ENCODE data around the gene RPL18.
"Not testable (repeated sequence)": the region's sequence is repeated elsewhere in the genome, so short reads cannot be mapped to it uniquely, and the experiment has no call there.

RPL18 gene

GRCh38 chr19:48644839-48645619 lies 26.1 kb upstream of the RPL18 start:
- peak; percentile 84 for DNase-seq (ENCODE audit: low spot score)

GRCh38 chr19:48644355-48644754 lies 25.4 kb upstream of the RPL18 start:
- DNase-seq (ENCODE audit: low spot score): no peak

GRCh38 chr19:48642862-48643261 lies 23.9 kb upstream of the RPL18 start:
- DNase-seq (ENCODE audit: low spot score): no peak

GRCh38 chr19:48641850-48642249 lies 22.9 kb upstream of the RPL18 start:
- no peak for DNase-seq (ENCODE audit: low spot score)

GRCh38 chr19:48639483-48640375 lies 20.8 kb upstream of the RPL18 start:
- no peak for DNase-seq (ENCODE audit: low spot score)

GRCh38 chr19:48638831-48639381 lies 19.9 kb upstream of the RPL18 start:
- peak; percentile 43 for DNase-seq (ENCODE audit: low spot score)

- DNase-seq (ENCODE audit: low spot score): peak; percentile 95
Observed at GRCh38 chr19:48637948-48638830, 19.2 kb upstream of the RPL18 start.

GRCh38 chr19:48637449-48637947 lies 18.5 kb upstream of the RPL18 start:
- peak; percentile 100 for DNase-seq (ENCODE audit: low spot score)

- DNase-seq (ENCODE audit: low spot score): no peak
Observed at GRCh38 chr19:48636859-48637448, 18.0 kb upstream of the RPL18 start, which contains the start of gene DBP. Gene DBP (minus strand): TSS chr19:48637379. CDS start chr19:48636994, 385 bp downstream.

GRCh38 chr19:48635966-48636858 lies 17.2 kb upstream of the RPL18 start:
- DNase-seq (ENCODE audit: low spot score): peak; percentile 56

- DNase-seq (ENCODE audit: low spot score): peak; percentile 83
Observed at GRCh38 chr19:48635263-48635965, 16.4 kb upstream of the RPL18 start.

- DNase-seq (ENCODE audit: low spot score): peak; percentile 93
Observed at GRCh38 chr19:48634424-48635262, 15.7 kb upstream of the RPL18 start.

GRCh38 chr19:48634036-48634342 lies 15.0 kb upstream of the RPL18 start:
- no peak for DNase-seq (ENCODE audit: low spot score)

GRCh38 chr19:48633148-48634035 lies 14.4 kb upstream of the RPL18 start:
- DNase-seq (ENCODE audit: low spot score): no peak

- DNase-seq (ENCODE audit: low spot score): no peak
Observed at GRCh38 chr19:48632692-48633147, 13.7 kb upstream of the RPL18 start.

GRCh38 chr19:48632286-48632685 lies 13.3 kb upstream of the RPL18 start:
- not testable (repeated sequence) for DNase-seq (ENCODE audit: low spot score)

- no peak for DNase-seq (ENCODE audit: low spot score)
Observed at GRCh38 chr19:48631225-48631624, 12.2 kb upstream of the RPL18 start.
